Nephron (organoid): ENCODE data around the gene TAP1.

ENCODE experiments used
- H3K27ac Mint-ChIP-seq, 3 experiments: 2 replicates each; pipeline ENCODE4 v1.8.0; 2020; ENCODE audit warnings: mixed read lengths in 3 of 3, mild to moderate bottlenecking in 2 of 3, moderate library complexity in 1 of 3
- H3K27me3 Mint-ChIP-seq: 2 replicates; pipeline ENCODE4 v1.8.0; 2021; ENCODE audit warnings: low read depth, mild to moderate bottlenecking, moderate library complexity, mixed read lengths
- H3K36me3 Mint-ChIP-seq: 2 replicates; pipeline ENCODE4 v1.8.0; 2020; ENCODE audit warnings: low read depth, mixed read lengths
- H3K4me1 Mint-ChIP-seq: 2 replicates; pipeline ENCODE4 v1.8.0; 2020; ENCODE audit warnings: mixed read lengths
- H3K4me3 Mint-ChIP-seq, 3 experiments: 2 replicates each; pipeline ENCODE4 v1.8.0; 2020; ENCODE audit warnings: mild to moderate bottlenecking in 3 of 3, mixed read lengths in 3 of 3, moderate library complexity in 2 of 3
- H3K9me3 Mint-ChIP-seq: 2 replicates; pipeline ENCODE4 v1.8.0; 2020; ENCODE audit warnings: mixed read lengths
- TF ChIP-seq, protein P1 (sequence below), 3 experiments: fragments of 200-600 bp; sonication (generic); IDR thresholded peaks; one replicate each; pipeline ENCODE4 v1.5.0; 2021; ENCODE audit warnings: antibody characterized with exemption in 3 of 3; ENCODE audit not compliant: unreplicated experiment in 3 of 3

Gene TAP1

DNA sequence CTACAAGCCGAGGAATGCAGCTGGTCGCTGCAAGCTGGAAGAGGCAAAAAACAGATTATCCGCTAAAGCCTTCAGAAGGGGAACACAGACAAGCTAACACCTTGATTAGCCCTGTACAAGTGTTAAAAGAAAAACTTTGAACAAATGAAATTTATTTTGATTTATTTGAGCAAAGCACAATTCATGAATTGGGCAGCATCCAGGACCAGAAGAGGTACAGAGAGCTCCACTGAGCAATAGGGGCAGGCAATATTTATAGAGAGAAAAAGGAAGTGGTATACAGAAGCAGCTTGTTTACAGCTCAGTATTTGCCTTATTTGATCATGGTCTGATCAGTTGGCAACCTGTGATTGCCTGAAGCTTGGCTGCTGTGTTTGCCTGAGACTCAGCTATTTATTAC, 54.3 kb downstream of the TAP1 start:
- Mint-ChIP-seq H3K4me3 (no peak overlapping the region), H3K9me3 (peaks cover 7% of the 10 kb centered on the region), H3K36me3 (no peaks in the 10 kb centered on the region), H3K27ac (no peak overlapping the region), H3K27me3 (peaks cover 82% of the 10 kb centered on the region), H3K4me1 (no peaks in the 10 kb centered on the region)
- TF ChIP-seq, protein P1, sequence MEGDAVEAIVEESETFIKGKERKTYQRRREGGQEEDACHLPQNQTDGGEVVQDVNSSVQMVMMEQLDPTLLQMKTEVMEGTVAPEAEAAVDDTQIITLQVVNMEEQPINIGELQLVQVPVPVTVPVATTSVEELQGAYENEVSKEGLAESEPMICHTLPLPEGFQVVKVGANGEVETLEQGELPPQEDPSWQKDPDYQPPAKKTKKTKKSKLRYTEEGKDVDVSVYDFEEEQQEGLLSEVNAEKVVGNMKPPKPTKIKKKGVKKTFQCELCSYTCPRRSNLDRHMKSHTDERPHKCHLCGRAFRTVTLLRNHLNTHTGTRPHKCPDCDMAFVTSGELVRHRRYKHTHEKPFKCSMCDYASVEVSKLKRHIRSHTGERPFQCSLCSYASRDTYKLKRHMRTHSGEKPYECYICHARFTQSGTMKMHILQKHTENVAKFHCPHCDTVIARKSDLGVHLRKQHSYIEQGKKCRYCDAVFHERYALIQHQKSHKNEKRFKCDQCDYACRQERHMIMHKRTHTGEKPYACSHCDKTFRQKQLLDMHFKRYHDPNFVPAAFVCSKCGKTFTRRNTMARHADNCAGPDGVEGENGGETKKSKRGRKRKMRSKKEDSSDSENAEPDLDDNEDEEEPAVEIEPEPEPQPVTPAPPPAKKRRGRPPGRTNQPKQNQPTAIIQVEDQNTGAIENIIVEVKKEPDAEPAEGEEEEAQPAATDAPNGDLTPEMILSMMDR (IDR thresholded peaks at IDR 0.05; ENCODE audit: unreplicated experiment in 3 of 3), result no peak

DNA sequence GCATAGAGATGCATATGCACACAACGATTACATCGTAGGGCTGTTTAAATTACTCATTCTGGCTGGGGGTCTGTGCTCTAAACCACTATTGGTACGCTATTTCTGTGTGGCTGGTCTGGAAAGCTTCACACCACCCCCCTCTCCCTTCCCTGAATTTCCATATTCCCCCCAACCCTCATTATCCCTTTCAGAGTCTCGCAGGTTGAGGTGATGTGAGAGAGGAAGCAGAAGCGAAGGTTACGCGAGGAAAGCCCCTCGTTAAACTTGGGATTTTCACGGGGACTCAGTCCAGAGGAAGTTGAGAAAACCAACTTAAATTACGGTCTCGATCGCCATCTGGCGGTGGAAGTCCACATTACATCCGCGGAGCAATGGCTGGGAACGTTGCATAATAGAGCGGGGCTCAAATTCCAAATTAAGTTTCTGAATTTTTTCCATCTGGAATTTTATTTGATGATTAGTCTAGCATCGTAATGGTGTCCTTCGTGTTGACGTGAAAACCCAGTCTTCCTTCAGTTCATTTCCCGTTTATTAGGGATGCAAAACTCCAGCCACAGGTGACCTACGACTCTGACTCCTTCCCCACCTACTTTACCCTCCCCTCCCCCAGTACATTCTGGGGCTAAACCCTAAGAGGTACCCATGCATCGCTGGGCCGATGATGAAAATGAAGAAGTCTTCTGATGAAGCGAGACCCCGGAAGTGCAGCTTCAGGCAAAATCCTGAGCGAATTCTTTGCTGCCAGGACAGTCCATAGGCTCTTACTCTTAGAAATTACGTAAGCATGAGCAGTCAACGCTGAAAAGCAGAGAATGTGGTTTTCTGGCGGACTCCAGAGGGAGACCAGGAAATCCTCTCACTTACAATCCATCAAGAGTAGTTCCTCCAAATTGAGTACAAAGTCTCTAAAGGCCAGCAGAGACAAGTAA, 56.4 kb downstream of the TAP1 start:
- Mint-ChIP-seq H3K4me1 (no peaks in the 10 kb centered on the region), H3K4me3 (peak overlapping the region; percentile 61 to 75 (median 70)), H3K9me3 (peaks cover 7% of the 10 kb centered on the region), H3K27me3 (peaks cover 82% of the 10 kb centered on the region), H3K27ac (no peak overlapping the region), H3K36me3 (no peaks in the 10 kb centered on the region)
- TF ChIP-seq, protein P1 (IDR thresholded peaks at IDR 0.05; ENCODE audit: unreplicated experiment in 3 of 3), result peak; percentile 83 to 88 (median 86)
